B cell (primary cell): Measurements from ENCODE around the gene FKBP2. TPM values are rescaled to one million over a fixed set of nuclear protein-coding genes. Genes with fewer than 3 reads are reported as not detected.
A peak's percentile ranks its signal among the peaks of the same experiment; 100 is the strongest.

Source experiments
- ATAC-seq: fragments of 200-7000 bp; cut with Tn5 transposase; one replicate; pipeline ENCODE4 v1.10.0; 2021; ENCODE audit warnings: low read depth, mild to moderate bottlenecking, moderate number of reproducible peaks, moderate library complexity
- CTCF ChIA-PET: fragments of 350-600 bp; sonication (Branson Sonifier 250); formaldehyde crosslinking; loops from one replicate; lab custom pipeline; 2021; ENCODE audit warnings: antibody characterized with exemption, inconsistent platforms; lab: Charles Lee
- POLR2A ChIA-PET: fragments of 350-600 bp; sonication (Branson Sonifier 250); formaldehyde crosslinking; loops from one replicate; lab custom pipeline; 2021; ENCODE audit warnings: antibody characterized with exemption; lab: Charles Lee
- DNase-seq: peaks from one replicate; pipeline ENCODE4 v3.0.0; 2013
- H2AFZ ChIP-seq: 2 replicates; pipeline ENCODE4 v1.6.1; 2012; ENCODE audit warnings: mild to moderate bottlenecking, low read depth, low read length; ENCODE audit not compliant: insufficient read depth, poor library complexity, severe bottlenecking
- H3K27ac ChIP-seq, 2 donors: 1 replicate in 1 of 2; 2 replicates in 1 of 2; pipeline ENCODE4 v1.5.1; 2012 to 2013; ENCODE audit warnings: low read length in 2 of 2, mild to moderate bottlenecking in 2 of 2, moderate library complexity in 1 of 2
- H3K27me3 ChIP-seq, 4 experiments: fragments of 200-600 bp in 1 of 4; sonication (generic) in 1 of 4; replicated peaks in 1 of 4; 1 replicate in 2 of 4; 2 replicates in 2 of 4; pipeline versions ENCODE4 v1.6.1 to v1.7.0; 2013 to 2016; ENCODE audit warnings: low read length in 3 of 4, mild to moderate bottlenecking in 2 of 4, mixed read lengths in 1 of 4, moderate library complexity in 1 of 4; ENCODE audit not compliant: insufficient read depth in 4 of 4, control insufficient read depth in 3 of 4; ENCODE audit errors: control extremely low read depth in 1 of 4
- H3K36me3 ChIP-seq, 2 experiments: replicated peaks in 1 of 2; 1 replicate in 1 of 2; 2 replicates in 1 of 2; pipeline versions ENCODE4 v1.6.1 to v1.7.1; 2013; ENCODE audit warnings: low read length in 1 of 2; ENCODE audit not compliant: insufficient read depth in 2 of 2, control insufficient read depth in 1 of 2; ENCODE audit errors: control extremely low read depth in 1 of 2, extremely low read depth in 1 of 2
- H3K4me1 ChIP-seq, 2 donors: fragments of 200-600 bp in 1 of 2; sonication (generic) in 1 of 2; 1 replicate in 1 of 2; 2 replicates in 1 of 2; pipeline versions ENCODE4 v1.5.1 to v1.6.1; 2013 to 2017; ENCODE audit warnings: low read length in 2 of 2; ENCODE audit not compliant: control insufficient read depth in 2 of 2, insufficient read depth in 2 of 2
- H3K4me2 ChIP-seq: replicated peaks from 2 replicates; pipeline ENCODE3; 2012; ENCODE audit warnings: mild to moderate bottlenecking, low read depth, low read length; ENCODE audit not compliant: poor library complexity, severe bottlenecking
- H3K4me3 ChIP-seq, 5 experiments: fragments of 200-600 bp in 1 of 5; sonication (generic) in 1 of 5; 1 replicate in 3 of 5; 2 replicates in 2 of 5; pipeline versions ENCODE4 v1.5.1 to v1.7.0; 2011 to 2016; ENCODE audit warnings: low read length in 4 of 5, mild to moderate bottlenecking in 4 of 5, low read depth in 2 of 5, control low read depth in 1 of 5, moderate library complexity in 1 of 5; ENCODE audit not compliant: insufficient read depth in 1 of 5; ENCODE audit errors: control extremely low read depth in 1 of 5, extremely low read depth in 1 of 5
- H3K79me2 ChIP-seq: fragments of 200-600 bp; sonication (generic); one replicate; pipeline ENCODE4 v1.6.0; 2016; ENCODE audit warnings: low read length; ENCODE audit not compliant: control insufficient read depth, insufficient read depth
- H3K9ac ChIP-seq: fragments of 200-600 bp; sonication (generic); 2 replicates; pipeline ENCODE4 v1.6.1; 2017; ENCODE audit warnings: mild to moderate bottlenecking, low read length, moderate library complexity
- H3K9me3 ChIP-seq, 3 donors: one replicate each; pipeline versions ENCODE4 v1.6.1 to v1.7.1; 2013; ENCODE audit warnings: low read length in 2 of 3; ENCODE audit not compliant: control insufficient read depth in 2 of 3, insufficient read depth in 1 of 3; ENCODE audit errors: control extremely low read depth in 1 of 3
- H4K20me1 ChIP-seq: 2 replicates; pipeline ENCODE4 v1.6.0; 2012; ENCODE audit warnings: mild to moderate bottlenecking, low read length; ENCODE audit not compliant: insufficient read depth, control insufficient read depth, poor library complexity, severe bottlenecking
- H3K27ac Mint-ChIP-seq: one replicate; pipeline ENCODE4 v1.8.0; 2021; ENCODE audit warnings: mixed read lengths
- H3K27me3 Mint-ChIP-seq: one replicate; pipeline ENCODE4 v1.8.0; 2021; ENCODE audit warnings: mixed read lengths
- H3K4me1 Mint-ChIP-seq: one replicate; pipeline ENCODE4 v1.8.0; 2021; ENCODE audit warnings: mixed read lengths
- H3K4me3 Mint-ChIP-seq: one replicate; pipeline ENCODE4 v1.8.0; 2021; ENCODE audit warnings: mixed read lengths
- H3K9me3 Mint-ChIP-seq: one replicate; pipeline ENCODE4 v1.8.0; 2022; ENCODE audit warnings: mixed read lengths; ENCODE audit not compliant: insufficient read depth
- EZH2 ChIP-seq: IDR thresholded peaks from 2 replicates; pipeline ENCODE4 v1.6.1; 2012; ENCODE audit warnings: borderline replicate concordance, low read depth, mild to moderate bottlenecking, moderate library complexity, low read length; ENCODE audit not compliant: insufficient read depth, poor library complexity, severe bottlenecking
- WGBS: methylation state at CpG from one replicate; pipeline ENCODE4 v1.1.5; 2013; ENCODE audit warnings: missing lambda C conversion rate; ENCODE audit not compliant: insufficient coverage; 5-methylcytosine and 5-hydroxymethylcytosine counted together
- intact Hi-C: fragments of 100-400 bp; cut with micrococcal nuclease; formaldehyde crosslinking; loops from one replicate; pipeline ENCODE4 v1.10.0; 2022
- polyA minus RNA-seq: library from RNA; depleted of rRNA, polyadenylated mRNA; stranded (reverse); fragments of >200 nt; gene quantifications from 2 replicates; pipeline ENCODE4 v1.2.3, GENCODE V29; 2012
- polyA plus RNA-seq: library from polyadenylated mRNA; depleted of rRNA; stranded (reverse); fragments of >200 nt; gene quantifications from 2 replicates; pipeline ENCODE4 v1.2.3, GENCODE V29; 2012
- total RNA-seq, 2 donors: library from RNA; stranded (reverse); fragments of 120-200 nt in 1 of 2; gene quantifications; 1 replicate in 1 of 2; 2 replicates in 1 of 2; pipeline versions ENCODE4 v1.2.3 to v1.2.4, GENCODE V29; 2013 to 2022
- TF ChIP-seq, protein P1 (sequence below): fragments of 200-600 bp; IDR thresholded peaks from one replicate; pipeline ENCODE4 v1.8.0; 2022; ENCODE audit warnings: antibody characterized with exemption, mild to moderate bottlenecking

FKBP2 gene
- 23.7 and 25.7 TPM in 2 replicates for total RNA-seq
- total RNA-seq (2013) = 31.5 TPM
- polyA plus RNA-seq = 38.2 and 56.5 TPM in 2 replicates
- 27.6 and 41.8 TPM in 2 replicates for polyA minus RNA-seq

GRCh38 chr11:64240435-64241240 is at the start of gene FKBP2:
TSS of gene FKBP2 (plus strand) at chr11:64241095. CDS start at chr11:64242388, 1,293 bp downstream.
- intact Hi-C loops = loop anchor here (1.0 to 2.0 kb wide), 7 partner anchors 10 to 65 kb away; partner anchors contain the start of genes BAD, DNAJC4, ESRRA and FERMT3
- Mint-ChIP-seq H3K9me3 (no peaks in the 10 kb centered on the region), H3K27ac (peak within 1 kb of the TSS; percentile 97), H3K4me3 (peak within 1 kb of the TSS; percentile 91), H3K27me3 (no peaks in the 10 kb centered on the region), H3K4me1 (peaks cover 62% of the 10 kb centered on the region)
- H2AFZ ChIP-seq = peak within 1 kb of the TSS; percentile 74
- H3K4me1 ChIP-seq = peaks cover 31 to 63% of the 10 kb centered on the region in 2 donors
- H3K4me2 ChIP-seq = peak within 1 kb of the TSS; percentile 99
- POLR2A ChIA-PET = interaction anchor here (0.6 to 1.4 kb wide), 18 partner anchors 9 to 627 kb away, joined by 3 to 11 read pairs (median 4); partner anchors contain the start of genes DNAJC4, ESRRA, GPR137 and NUDT22
- TF ChIP-seq EZH2 = no peak
- H3K36me3 ChIP-seq = peaks cover 0 to 38% of the 10 kb centered on the region in 2 experiments
- peaks cover 13% of the 10 kb centered on the region for H4K20me1 ChIP-seq
- DNase-seq = peak; percentile 99
- peak within 1 kb of the TSS; percentile 81 for H3K9ac ChIP-seq
- H3K9me3 ChIP-seq = no peaks in the 10 kb centered on the region
- ATAC-seq = peak; percentile 58
- H3K4me3 ChIP-seq = peak within 1 kb of the TSS in 4 of 5 experiments; percentile 76 to 91 (median 83)
- H3K79me2 ChIP-seq = peaks cover 17% of the 10 kb centered on the region
- peak within 1 kb of the TSS; percentile 98 for H3K27ac ChIP-seq
- WGBS = 2% methylated on average over 58 of the region's 58 CpGs
- H3K27me3 ChIP-seq = no peaks in the 10 kb centered on the region
- CTCF ChIA-PET = interaction anchor here (1.0 to 1.5 kb wide), 7 partner anchors 10 to 77 kb away, joined by 3 to 16 read pairs (median 7); partner anchors contain the start of genes ESRRA, FERMT3, NUDT22 and PRDX5

- TF ChIP-seq EZH2 = no peak
- TF ChIP-seq, protein P1, sequence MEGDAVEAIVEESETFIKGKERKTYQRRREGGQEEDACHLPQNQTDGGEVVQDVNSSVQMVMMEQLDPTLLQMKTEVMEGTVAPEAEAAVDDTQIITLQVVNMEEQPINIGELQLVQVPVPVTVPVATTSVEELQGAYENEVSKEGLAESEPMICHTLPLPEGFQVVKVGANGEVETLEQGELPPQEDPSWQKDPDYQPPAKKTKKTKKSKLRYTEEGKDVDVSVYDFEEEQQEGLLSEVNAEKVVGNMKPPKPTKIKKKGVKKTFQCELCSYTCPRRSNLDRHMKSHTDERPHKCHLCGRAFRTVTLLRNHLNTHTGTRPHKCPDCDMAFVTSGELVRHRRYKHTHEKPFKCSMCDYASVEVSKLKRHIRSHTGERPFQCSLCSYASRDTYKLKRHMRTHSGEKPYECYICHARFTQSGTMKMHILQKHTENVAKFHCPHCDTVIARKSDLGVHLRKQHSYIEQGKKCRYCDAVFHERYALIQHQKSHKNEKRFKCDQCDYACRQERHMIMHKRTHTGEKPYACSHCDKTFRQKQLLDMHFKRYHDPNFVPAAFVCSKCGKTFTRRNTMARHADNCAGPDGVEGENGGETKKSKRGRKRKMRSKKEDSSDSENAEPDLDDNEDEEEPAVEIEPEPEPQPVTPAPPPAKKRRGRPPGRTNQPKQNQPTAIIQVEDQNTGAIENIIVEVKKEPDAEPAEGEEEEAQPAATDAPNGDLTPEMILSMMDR = no peak
- no peaks in the 10 kb centered on the region for H3K27me3 ChIP-seq
- H3K4me1 ChIP-seq = peaks cover 4 to 6% of the 10 kb centered on the region in 2 donors
- ChIA-PET CTCF (interaction anchor here (1.2 to 2.3 kb wide), 2 partner anchors 10 to 12 kb away, joined by 3 to 11 read pairs; no protein-coding TSS in a partner anchor), POLR2A (no interaction called here)
- peaks cover 19% of the 10 kb centered on the region for H3K4me1 Mint-ChIP-seq
- intact Hi-C loops = no loop called here
- peaks cover 13 to 55% of the 10 kb centered on the region in 2 experiments for H3K36me3 ChIP-seq
- no peaks in the 10 kb centered on the region for H3K27me3 Mint-ChIP-seq
- H3K4me2 ChIP-seq = no peak overlapping the region
- no peak overlapping the region for H2AFZ ChIP-seq
- no peak overlapping the region for H3K9ac ChIP-seq
- peaks cover 8% of the 10 kb centered on the region for H3K79me2 ChIP-seq
- ATAC-seq (no peak), DNase-seq (no peak)
- 95% methylated on average over 2 of the region's 5 CpGs for WGBS
- no peaks in the 10 kb centered on the region for H3K9me3 Mint-ChIP-seq
- no peaks in the 10 kb centered on the region for H3K9me3 ChIP-seq
- H3K27ac ChIP-seq = no peak overlapping the region
- peaks cover 51% of the 10 kb centered on the region for H4K20me1 ChIP-seq
- H3K4me3 ChIP-seq = no peak overlapping the region
- no peak overlapping the region for H3K4me3 Mint-ChIP-seq
- no peak overlapping the region for H3K27ac Mint-ChIP-seq
Measured at GRCh38 chr11:64192434-64192833, 48.5 kb upstream of the FKBP2 start.
